LNCAP (cell line): Measurements from ENCODE around the gene SEPTIN12.

Experiments used
- TF ChIP-seq, protein P1 (sequence below): fragments of 450-650 bp; IDR thresholded peaks from 2 replicates; pipeline ENCODE4 v1.5.1; 2017; ENCODE audit warnings: mild to moderate bottlenecking

SEPTIN12 gene

GRCh38 chr16:4777339-4778049 is 10.7 kb downstream of the SEPTIN12 start:
- TF ChIP-seq, protein P1, sequence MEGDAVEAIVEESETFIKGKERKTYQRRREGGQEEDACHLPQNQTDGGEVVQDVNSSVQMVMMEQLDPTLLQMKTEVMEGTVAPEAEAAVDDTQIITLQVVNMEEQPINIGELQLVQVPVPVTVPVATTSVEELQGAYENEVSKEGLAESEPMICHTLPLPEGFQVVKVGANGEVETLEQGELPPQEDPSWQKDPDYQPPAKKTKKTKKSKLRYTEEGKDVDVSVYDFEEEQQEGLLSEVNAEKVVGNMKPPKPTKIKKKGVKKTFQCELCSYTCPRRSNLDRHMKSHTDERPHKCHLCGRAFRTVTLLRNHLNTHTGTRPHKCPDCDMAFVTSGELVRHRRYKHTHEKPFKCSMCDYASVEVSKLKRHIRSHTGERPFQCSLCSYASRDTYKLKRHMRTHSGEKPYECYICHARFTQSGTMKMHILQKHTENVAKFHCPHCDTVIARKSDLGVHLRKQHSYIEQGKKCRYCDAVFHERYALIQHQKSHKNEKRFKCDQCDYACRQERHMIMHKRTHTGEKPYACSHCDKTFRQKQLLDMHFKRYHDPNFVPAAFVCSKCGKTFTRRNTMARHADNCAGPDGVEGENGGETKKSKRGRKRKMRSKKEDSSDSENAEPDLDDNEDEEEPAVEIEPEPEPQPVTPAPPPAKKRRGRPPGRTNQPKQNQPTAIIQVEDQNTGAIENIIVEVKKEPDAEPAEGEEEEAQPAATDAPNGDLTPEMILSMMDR = no peak

GRCh38 chr16:4776141-4776705 is 11.9 kb downstream of the SEPTIN12 start:
- TF ChIP-seq, protein P1 = no peak

GRCh38 chr16:4775005-4775404 is 13.1 kb downstream of the SEPTIN12 start:
- TF ChIP-seq, protein P1 = no peak

GRCh38 chr16:4772351-4772750 is 15.8 kb downstream of the SEPTIN12 start:
- TF ChIP-seq, protein P1 = no peak

GRCh38 chr16:4771646-4772045 is 16.5 kb downstream of the SEPTIN12 start:
- TF ChIP-seq, protein P1 = no peak

DNA sequence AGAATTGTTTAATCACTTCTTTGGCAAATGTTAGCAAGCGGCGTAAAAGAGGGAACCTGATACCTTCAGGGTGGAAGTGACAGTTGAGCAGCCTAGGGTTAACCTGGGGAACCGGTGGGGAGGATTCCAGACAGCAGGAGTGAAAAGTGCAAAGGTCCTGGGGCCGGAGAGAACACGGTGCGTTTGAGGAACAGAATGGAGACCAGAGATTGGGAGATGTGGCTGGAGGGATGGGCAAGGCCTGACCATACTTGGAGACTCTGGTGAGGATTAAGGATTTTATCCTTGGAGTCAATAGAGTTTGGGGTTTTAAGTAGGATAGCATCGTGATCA is 18.9 kb downstream of the SEPTIN12 start:
- TF ChIP-seq, protein P1 = no peak

- TF ChIP-seq, protein P1 = no peak
Measured at GRCh38 chr16:4768549-4769305, 19.4 kb downstream of the SEPTIN12 start.
